ENCODE measurements around the gene ZCCHC13.

DNA sequence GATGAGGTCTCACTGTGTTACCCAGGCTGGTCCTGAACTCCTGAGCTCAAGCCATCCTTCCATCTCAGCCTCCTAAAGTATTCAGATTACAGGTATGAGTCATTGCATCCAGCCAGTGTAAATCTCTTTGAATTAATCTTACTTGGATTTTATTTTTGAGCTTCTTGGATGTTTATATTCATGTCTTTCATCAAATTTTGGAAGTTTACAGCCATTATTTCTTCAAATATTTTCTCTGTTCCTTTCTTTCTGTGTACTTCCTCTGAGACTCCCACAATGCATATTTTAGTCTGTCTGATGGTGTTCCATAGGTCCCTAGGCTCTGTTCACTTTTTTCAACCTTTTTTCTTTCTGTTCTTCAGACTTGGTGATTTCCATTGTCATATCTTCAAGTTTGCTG is 34.9 kb downstream of the ZCCHC13 start:
- TF ChIP-seq CTCF (IDR thresholded peaks at IDR 0.05; ENCODE audit: insufficient read depth, low read depth, low read length) = no peak
- no peak for TF ChIP-seq EZH2 (IDR thresholded peaks at IDR 0.05; ENCODE audit: insufficient read depth, low read length)

Measured in astrocyte (in vitro differentiated cells and primary cell).